ENCODE results near the gene MBOAT7.

MBOAT7 gene

GRCh38 chr19:54137699-54138488 lies 51.5 kb downstream of the MBOAT7 start, which contains the start of gene CNOT3:
Gene CNOT3, plus strand, starts transcription at chr19:54137762. Its CDS starts 5,217 bp downstream, at chr19:54142979.
- Histone ChIP-seq H3K4me3 (peak within 1 kb of the TSS; percentile 97), H3K27ac (peak within 1 kb of the TSS; percentile 97 to 99)
- TF ChIP-seq CTCF (IDR thresholded peaks at IDR 0.05), result no peak
- DNase-seq (ENCODE audit: low spot score), result no peak

- peak overlapping the region; percentile 97 to 99 for H3K27ac ChIP-seq
These were observed 52.3 kb downstream of the MBOAT7 start for GRCh38 chr19:54136864-54137698.

GRCh38 chr19:54136086-54136863 lies 53.1 kb downstream of the MBOAT7 start:
- TF ChIP-seq CTCF (IDR thresholded peaks at IDR 0.05), result no peak
- no peak for DNase-seq (ENCODE audit: low spot score)
- H3K4me3 ChIP-seq, result peak overlapping the region; percentile 72
- peak overlapping the region in 1 of 2 donors; percentile 82 for H3K27ac ChIP-seq

More at GRCh38 chr19:54136864-54137698, 52.3 kb downstream of the MBOAT7 start:
- DNase-seq (ENCODE audit: low spot score), result peak; percentile 100
- H3K4me3 ChIP-seq, result peak overlapping the region; percentile 97
- no peak for TF ChIP-seq CTCF (IDR thresholded peaks at IDR 0.05)

- H3K4me3 ChIP-seq, result no peak overlapping the region
- no peak for TF ChIP-seq CTCF (IDR thresholded peaks at IDR 0.05)
- DNase-seq (ENCODE audit: low spot score), result no peak
- H3K27ac ChIP-seq, result no peak overlapping the region
These were observed 55.3 kb downstream of the MBOAT7 start for GRCh38 chr19:54133957-54134590.

- DNase-seq (ENCODE audit: low spot score), result no peak
- no peak overlapping the region for H3K4me3 ChIP-seq
- no peak overlapping the region for H3K27ac ChIP-seq
- TF ChIP-seq CTCF (IDR thresholded peaks at IDR 0.05), result no peak
These were observed 55.9 kb downstream of the MBOAT7 start for GRCh38 chr19:54133312-54133956.

- DNase-seq (ENCODE audit: low spot score), result no peak
- TF ChIP-seq CTCF (IDR thresholded peaks at IDR 0.05), result no peak
These were observed 59.8 kb downstream of the MBOAT7 start for GRCh38 chr19:54129617-54129996.

More at GRCh38 chr19:54129617-54129996, 59.8 kb downstream of the MBOAT7 start:
- Histone ChIP-seq H3K27ac (no peak overlapping the region), H3K4me3 (no peak overlapping the region)

All from coronary artery (tissue), 2 donors.